Stimulated activated CD4-positive, alpha-beta T cell treated with anti-CD3 and anti-CD28 coated beads, Interleukin-2, amount 100 ng/mL, for 4 hours (primary cell): ENCODE data around the gene KRT76.
"Not testable (repeated sequence)": the region's sequence is repeated elsewhere in the genome, so short reads cannot be mapped to it uniquely, and the experiment has no call there.

Experiments
- DNase-seq: peaks from one replicate; pipeline ENCODE4 v3.0.0-alpha.2; 2020; ENCODE audit warnings: low read depth

The KRT76 gene

DNA sequence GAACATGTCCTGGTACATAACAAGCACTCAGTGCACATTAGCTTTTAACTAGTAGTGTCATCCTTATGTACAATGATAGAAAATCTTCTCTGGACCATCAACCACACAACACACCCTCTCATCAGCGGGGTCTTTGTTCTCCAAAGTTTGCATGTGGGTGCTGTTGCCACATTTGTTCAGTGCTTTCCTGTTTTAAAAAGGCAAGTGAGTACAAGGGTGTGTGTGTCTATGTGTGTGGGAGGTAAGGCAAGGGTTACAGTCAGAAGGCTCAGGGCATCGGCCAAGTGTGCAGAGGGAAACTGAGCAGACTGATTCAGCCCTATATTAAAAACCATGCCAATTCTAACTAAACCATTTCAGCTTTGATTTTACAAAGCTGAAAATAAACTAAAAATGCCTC is 17.9 kb downstream of the KRT76 start:
- DNase-seq = no peak

DNA sequence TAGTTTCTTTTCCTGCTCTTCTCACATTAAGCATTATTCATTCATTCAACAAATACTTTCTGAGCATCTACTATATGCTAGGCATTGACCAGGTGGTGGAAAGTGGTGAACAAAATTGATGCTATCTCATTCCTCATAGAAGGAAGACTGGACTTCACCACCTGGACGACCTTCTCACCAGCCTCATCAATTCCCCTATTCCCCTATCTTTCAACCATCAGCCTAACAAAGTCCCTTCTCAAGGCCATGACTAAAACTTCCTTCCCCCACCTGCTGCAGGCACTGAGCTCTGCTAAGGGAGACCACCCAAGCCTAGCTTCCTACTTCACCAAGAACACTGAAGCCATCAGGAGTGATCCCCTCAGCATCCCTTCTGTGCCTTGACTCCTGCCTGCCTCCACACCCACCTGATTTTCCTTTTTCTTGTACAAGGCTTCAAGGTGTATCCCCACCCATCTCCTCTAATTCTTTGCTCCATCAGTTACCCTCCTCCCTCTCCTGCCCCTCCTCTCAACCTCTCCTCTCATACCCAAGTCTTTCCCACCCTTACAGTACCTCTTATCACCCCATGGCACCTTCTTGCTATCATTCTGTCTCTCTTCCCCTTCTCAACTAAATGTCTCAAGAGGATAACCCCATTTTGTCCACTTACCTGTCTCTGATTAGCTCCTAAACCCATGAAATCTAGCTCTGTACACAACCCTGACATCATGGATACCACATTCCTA is 19.5 kb downstream of the KRT76 start:
- DNase-seq = no peak

DNA sequence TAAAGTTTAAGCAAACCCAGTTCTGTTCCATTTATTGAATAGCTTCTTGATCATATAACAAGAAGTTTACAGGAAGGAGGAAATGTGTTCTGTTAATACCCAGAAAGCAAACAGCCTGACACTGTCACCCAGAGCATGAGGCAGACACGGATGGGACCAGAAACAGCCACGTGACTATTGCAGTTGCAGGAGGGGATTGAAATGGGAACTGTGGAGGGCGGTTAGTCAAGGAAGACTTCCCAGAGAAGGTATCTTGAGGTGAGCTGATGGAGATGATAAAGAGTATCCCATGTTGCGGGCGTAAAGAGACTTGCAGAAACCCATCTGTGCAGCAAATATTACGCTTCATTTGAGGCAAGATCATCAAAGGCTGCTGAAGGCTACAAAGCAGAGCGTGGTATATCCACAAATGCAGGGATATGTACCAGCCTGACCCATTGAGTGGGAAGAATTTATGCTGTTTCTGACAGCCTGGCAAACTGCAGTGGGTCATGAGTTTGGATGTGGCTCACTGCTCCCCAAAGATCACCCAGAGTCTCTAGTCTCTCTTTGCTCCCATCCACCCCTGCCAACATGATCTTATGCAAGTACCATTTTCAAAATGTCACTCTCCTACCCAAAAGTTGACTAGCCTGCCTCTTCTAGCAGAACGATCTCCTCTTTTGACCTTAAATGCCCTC is 20.7 kb downstream of the KRT76 start:
- DNase-seq = no peak

DNA sequence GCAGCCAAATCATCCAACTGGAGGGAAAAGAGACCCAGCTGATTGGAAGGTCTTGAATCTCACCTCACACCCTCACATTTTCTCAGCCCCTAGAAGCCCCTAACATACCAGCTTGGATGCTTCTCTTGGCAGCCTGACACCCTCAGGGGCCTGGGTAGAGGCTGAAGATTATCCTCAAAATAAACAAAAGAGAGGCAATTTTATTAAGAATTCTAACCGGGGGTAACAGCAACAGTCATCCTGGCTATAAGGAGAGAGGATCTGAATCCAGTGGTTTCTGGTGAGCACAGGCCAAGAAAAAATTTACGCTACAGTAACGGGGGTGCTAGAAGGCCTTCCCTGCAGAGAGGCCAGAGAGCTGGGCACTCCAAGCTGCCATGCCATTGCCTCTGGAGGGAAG is 21.6 kb downstream of the KRT76 start:
- no peak for DNase-seq

DNA sequence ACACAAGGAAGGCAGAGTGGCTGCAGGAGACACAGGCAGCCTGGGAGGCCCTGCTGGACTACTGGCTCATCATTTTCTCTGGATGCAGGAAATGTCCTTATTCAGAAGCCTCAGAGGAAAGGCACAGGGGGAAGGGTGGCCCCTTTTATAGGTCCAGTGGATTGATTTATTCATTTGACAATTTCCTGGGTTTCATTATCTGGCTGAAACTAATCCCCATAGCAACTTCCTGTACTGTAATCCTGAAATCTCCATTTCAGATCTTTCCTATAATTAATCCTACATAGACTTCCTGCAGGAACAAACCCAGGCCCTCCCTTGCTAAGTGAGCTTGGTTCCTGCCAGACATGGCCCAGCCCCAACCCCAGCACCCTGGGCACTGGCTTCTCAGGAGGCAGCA is 23.0 kb downstream of the KRT76 start:
- DNase-seq = no peak

DNA sequence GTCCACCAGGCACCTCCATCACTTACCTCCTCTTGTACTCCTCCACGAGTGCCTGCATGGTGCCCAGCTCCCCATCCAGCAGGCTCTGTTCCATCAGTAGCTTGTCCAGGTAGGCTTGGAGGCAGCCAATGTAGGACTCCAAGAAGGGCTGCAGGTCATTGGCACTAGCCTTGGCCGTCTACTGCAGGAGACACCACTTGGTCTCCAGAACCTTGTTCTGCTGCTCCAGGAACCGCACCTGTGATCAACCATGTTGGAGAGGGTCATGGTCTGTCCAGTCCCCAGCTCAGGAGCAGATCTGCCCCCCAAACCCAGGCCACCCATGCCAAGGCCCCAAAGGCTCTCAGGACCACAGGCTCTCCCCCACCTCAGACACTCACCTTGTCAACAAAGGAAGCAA is 23.9 kb downstream of the KRT76 start:
- DNase-seq = no peak

DNA sequence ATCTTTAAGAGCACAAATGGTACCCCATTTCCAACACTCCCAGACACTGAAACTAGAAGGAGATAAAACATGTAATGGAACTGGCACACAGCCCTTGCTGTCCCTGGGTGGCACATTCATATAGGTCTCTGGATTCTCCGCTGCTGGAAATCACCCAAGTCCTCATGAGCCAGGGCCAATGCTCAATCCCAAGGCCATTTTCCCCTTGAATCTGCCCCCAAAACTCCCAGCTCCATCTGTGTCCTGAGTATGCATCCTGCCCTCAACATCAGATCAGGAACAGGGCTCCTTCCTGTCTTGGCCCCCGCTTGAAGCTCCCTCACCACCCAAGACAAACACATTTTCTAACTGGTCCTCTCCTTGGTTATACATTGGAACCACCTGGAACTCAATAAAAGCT is 24.6 kb downstream of the KRT76 start:
- no peak for DNase-seq

DNA sequence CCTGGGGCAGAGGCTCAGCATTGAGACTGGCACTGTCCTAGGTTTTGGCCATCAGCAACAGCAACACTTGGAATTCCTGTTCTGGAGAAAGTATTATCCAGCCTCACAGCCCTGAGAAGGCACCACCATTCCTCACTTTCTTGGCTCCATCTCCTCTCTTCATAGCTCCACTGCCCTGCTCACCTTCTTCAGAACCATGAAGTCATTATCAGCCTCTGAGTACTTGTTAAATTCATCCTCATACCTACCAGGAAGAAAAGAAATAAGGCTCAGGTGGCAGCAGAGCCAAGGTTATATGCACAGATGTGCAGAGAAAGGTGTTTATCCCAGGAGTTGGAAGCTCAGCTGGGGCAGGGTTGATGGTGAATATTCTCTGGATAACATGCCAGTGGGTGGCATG is 25.4 kb downstream of the KRT76 start:
- no peak for DNase-seq

DNA sequence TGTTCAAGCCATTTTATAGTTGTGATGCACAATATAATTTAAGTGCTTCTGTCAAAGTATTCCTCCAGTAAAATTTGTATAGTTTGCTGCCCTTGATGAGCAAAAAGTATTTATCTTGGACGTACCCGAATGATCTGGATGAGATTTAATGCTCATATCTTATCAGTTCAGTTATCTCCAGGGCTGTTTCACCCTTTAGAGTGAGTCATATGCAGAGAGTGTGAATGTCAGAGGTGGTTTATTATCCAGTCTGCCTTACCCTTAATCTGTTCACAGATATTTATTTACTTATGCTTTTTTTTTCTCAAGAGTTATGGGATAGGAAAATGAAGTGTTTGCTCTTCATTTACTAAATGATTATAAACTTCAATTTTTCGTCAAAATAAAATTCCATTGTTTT is 26.6 kb downstream of the KRT76 start:
- DNase-seq = not testable (repeated sequence)

DNA sequence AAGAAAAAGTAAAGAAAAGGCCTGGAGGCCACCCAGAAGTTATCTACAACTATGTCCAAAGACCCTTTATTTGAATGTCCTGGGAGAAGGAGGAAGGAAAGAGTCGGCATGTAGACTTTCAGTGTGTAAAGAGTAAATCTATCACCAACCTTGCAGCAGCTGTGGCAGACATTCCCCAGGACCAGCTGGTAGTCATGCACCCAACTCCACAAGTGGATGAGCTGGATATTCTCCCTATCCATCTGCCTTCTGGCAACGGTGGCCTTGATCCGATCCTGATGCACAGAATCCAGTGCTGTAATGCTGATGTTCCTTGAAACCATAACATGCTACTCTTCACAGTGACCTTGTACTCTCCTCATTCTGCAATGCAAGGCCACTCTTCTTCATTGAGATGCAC is 27.3 kb downstream of the KRT76 start:
- no peak for DNase-seq

DNA sequence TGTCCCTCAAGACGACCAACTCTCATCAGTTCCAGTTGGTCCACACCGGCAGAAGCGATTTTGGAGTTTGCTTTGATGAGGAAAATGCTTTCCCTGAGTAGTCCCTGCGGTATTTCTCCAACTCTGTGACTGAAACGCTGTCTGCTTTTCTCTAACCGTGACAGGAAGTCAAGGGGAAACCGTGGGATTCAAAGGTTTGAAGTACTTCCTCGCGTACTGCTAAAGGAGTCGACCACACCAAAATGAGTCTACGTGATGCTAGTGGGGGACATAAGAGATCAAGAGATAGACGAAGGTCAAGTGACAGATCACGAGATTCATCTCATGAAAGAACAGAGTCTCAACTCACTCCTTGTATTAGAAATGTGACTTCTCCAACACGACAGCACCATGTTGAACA is 28.6 kb downstream of the KRT76 start:
- DNase-seq = no peak

DNA sequence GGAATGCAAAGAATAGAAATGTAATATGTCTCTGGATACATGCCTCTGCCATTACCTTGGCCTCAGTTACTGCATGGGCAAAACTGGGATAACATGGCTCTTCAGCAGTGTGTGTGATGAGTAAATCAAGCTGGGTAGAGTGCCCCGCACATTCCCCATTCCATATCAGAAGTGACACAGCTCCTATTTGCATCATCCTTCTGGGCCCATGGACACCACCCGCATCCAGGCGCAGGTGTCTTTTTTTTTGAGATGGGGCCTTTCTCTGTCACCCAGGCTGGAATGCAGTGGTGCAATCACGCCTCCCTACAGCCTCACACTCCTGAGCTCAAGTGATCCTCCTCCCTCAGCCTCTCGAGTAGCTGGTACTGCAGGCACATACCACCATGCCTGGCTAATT is 31.6 kb downstream of the KRT76 start:
- DNase-seq = no peak

DNA sequence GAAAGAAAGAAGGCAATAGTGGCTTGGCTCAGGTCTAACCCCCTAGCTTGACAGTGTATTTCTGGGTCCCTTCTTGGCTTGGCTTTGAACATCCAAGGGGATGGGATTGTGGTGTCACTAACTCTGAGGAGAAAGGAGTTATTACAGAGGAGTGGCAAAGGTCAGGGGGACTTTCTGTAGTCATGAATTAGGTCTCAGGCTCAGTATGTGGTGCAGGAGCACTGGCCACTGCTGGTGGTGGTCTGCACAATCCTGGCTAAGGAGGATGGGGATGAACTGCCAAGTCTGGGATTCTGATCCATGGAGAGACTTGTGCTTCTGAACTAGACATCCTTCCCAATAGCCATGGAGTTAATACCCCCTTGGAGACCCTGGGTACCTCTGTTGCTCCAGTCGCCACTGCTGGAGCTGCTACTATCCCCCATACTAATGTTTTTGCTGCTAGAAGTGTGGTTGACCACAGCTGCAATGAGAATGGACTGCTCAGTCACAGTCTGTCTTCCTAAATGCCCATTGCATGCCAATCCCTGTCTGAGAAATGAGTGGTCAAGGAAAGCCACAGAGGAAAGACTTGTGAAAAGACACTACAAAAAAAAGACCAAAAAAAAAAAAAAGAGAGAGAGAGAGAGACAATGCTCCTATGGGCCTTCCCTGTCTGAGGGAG is 32.5 kb downstream of the KRT76 start:
- DNase-seq = no peak

DNA sequence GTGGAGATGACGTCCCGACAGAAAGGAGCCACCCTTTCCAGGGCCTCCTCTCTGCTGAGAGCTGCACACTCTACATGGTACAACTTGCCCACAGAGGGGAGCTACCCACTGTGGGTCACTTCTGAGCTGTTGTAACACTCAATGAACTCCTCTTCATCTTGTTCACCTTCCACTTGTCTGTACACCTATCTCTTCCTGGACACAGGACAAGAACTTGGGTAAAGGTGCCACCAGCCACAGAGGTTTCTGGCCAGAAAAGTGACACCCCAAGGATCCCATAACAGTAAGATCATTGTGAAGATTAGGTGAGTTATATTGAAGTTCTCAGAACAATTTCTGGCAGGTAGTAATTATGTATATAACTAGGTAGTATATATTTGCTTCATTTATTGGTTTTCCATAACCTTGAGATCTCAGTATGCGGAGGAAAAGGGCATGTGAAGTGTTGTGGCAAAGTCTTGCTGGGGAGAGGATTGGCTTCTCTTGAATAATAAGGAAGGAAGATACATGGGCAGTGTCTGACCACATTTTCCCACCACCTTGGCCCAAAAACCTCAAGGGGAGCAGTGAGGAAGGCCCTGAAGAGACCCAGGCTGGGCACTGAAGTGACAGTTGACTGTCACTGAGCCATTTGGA is 34.2 kb downstream of the KRT76 start:
- no peak for DNase-seq

DNA sequence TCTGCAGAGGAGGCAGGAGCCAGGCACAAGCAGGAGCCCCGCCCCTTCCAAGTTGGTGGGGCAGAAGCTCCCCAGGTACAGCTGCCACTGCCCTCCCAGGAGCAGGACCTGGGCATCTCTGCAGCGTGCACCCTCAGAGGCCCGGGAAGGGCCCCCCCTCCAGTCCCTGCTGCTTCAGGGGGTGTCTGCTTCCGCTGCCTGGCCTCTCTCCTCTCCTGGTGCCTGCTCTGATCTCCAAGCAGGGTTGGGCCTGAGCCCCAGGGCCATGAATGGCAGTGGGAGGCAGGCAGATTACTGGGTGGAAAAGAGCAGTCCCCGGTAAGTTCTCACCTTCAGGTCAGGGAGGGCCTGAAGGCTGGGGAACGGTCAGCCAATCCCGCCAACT is 35.0 kb downstream of the KRT76 start:
- no peak for DNase-seq

DNA sequence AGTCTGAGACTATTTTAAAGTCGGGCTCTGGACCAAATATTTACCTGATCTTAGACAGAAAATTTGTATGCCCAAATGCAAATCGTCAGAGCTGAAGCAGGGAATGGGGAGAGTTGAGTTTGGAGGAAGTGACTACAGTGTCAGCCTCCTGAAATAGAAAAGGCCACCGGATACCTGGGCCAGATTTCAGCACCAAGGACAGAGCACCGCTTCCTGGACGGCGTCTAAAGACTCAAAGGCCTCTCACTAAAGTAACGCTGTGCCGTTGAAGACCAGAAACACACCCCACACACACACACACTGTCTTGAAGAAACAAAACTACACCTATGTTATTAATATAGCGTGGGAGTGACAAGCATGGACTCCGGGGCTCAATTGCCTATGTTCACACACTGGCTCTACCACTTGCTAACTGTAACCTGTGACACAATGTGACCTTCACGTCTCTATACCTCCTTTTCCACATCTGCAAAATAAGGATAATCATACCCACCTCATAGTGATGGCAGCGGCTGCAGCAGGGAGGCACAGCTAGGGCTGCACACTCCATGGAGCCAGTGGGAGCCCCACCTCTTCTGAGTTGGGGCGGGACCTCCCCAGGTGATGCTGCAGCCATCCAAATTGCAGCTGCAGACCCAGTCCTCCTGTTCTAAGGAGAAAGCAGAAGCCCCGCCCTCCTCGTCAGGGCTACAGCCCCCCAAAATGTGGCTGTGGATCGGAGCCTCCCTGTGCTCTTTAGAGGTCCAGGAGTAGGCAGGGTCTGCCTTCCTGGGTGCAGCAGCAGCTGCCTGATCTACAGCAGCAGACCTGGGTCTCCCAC is 35.6 kb downstream of the KRT76 start:
- DNase-seq = peak; percentile 34

DNA sequence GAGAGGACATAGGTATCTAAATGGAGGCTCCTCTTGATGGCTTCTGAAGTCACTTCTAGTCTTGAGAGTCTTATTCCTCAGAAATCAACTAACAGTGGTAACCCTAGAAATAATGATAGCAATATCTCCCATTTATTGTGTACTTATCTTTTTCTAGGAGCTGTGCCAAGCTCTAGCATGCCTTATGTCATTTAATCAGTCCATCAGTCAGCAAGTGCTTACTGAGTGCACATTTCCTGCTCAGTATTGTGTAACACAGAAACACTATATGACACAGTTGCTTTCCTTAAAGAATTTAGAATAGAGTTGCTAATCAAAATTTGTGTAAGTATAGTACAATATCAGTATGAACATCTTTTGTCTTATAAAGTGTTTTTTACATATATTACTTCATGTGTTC is 36.6 kb downstream of the KRT76 start:
- DNase-seq = no peak

DNA sequence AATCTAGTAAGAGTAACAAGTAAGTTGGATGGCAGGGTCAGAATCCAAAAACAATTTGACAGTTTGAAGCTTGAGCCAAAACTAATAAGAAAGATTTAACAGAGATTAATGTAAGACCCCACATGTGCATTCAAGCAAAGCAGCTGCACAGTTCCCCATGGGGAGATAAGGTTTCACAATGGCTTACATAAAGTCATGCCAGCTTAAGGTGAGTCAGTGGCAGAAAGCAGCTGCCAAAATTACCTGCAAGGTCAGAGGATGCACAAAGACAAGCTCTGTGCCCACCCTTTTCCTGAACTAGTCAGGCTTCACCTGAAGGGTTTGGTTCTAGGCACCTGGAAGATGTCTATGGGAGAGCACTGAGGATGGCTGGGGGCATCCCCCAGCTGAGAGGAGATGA is 37.2 kb downstream of the KRT76 start:
- no peak for DNase-seq

DNA sequence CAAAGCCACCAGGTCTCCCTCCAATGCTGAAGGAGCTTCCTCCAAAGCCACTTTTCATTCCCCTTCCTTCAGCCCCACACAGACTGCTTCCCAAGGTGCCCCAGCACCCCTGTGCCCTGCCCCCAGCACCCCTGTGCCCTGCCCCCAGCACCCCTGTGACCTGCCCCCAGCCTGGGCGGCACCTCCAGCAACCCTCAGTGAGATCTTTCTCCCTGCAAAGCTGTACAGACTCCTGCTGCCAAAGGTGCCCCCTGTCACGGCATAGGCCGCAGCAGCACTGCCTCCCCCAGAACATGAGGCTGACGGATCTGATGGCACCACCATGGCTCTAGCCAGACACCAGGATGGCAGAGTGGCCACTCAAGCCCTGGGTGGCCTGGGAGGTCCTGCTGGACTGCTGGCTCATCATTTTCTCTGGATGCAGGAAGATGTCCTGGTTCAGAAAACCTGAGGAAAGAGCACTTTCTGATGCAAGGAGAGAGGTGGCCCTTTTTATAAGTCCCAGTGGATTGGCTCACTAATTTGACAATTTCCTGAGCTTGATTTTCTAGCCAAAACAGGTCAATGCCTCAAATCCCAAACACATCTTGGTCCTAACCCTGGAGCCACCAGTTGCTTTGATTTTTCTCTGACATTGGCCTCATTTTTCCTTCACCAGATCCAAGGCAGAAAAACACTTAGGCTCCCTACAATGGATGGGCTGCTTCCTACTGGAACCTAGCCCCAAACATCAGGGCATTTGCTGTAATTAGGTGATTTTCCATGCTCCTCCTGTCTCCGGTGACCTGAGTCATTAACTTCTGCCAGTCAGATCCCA is 41.1 kb downstream of the KRT76 start:
- no peak for DNase-seq

DNA sequence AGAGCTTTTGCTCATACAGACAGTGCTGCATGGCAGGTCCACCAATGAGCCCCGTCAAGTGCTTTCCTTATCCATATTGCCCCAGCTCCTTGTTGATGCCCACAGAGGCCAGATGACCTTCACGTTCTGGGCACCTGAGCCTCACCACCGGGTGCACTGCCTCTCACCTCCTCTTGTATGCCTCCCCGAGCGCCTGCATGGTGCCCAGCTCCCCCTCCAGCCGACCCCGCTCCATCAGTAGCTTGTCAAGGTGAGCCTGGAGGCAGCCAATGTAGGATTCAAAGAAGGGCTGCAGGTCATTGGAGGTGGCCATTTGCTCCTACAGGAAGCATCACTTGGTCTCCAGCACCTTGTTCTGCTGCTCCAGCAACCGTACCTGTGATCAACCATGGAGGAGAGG is 42.0 kb downstream of the KRT76 start:
- DNase-seq = no peak

DNA sequence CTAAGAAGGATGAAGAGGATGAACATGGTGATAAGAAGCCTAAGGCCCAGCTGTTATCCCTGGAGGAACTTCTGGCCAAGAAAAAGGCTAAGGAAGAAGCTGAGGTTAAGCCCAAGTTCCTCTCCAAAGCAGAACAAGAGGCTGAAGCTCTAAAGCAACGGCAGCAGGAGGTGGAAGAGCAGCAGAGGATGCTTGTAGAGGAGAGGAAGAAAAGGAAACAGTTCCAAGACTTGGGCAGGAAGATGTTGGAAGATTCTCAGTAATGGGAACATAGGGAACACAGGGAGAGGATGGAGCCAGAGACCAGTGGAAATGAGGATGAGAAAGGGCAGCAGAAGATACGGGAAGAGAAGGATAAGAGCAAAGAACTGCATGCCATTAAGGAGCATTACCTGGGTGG is 46.4 kb downstream of the KRT76 start:
- DNase-seq = no peak
